Measurements from ENCODE around the gene TTC3.
"Not testable (repeated sequence)": the region's sequence is repeated elsewhere in the genome, so short reads cannot be mapped to it uniquely, and the experiment has no call there.

TTC3 gene

GRCh38 chr21:37195610-37196009 lies 122.6 kb downstream of the TTC3 start:
- DNase-seq (ENCODE audit: low read depth): no peak

GRCh38 chr21:37196847-37197246 lies 123.8 kb downstream of the TTC3 start:
- no peak for DNase-seq (ENCODE audit: low read depth)

DNA sequence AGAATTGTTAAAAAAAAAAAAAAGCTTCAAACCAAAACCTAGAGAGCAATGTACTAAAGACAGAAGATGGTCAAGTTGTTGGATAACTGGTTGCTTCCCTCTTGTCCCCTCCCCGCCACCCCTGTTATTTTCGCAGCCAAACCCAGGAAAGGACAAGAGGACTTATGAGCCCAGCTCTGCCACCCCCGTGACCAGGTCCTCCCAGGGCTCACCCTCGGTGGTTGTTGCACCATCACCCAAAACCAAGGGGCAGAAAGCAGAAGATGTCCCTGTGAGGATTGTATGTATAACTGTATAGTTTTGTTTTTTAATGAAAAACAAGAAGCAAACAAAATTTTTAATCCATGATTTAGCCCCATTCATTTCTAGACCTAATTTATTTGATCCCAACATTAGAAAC lies 124.7 kb downstream of the TTC3 start:
- DNase-seq (ENCODE audit: low read depth): no peak

- DNase-seq (ENCODE audit: low read depth): no peak
Measured at GRCh38 chr21:37199057-37199924, 126.2 kb downstream of the TTC3 start.

GRCh38 chr21:37200641-37201480 lies 127.8 kb downstream of the TTC3 start:
- DNase-seq (ENCODE audit: low read depth): no peak

DNA sequence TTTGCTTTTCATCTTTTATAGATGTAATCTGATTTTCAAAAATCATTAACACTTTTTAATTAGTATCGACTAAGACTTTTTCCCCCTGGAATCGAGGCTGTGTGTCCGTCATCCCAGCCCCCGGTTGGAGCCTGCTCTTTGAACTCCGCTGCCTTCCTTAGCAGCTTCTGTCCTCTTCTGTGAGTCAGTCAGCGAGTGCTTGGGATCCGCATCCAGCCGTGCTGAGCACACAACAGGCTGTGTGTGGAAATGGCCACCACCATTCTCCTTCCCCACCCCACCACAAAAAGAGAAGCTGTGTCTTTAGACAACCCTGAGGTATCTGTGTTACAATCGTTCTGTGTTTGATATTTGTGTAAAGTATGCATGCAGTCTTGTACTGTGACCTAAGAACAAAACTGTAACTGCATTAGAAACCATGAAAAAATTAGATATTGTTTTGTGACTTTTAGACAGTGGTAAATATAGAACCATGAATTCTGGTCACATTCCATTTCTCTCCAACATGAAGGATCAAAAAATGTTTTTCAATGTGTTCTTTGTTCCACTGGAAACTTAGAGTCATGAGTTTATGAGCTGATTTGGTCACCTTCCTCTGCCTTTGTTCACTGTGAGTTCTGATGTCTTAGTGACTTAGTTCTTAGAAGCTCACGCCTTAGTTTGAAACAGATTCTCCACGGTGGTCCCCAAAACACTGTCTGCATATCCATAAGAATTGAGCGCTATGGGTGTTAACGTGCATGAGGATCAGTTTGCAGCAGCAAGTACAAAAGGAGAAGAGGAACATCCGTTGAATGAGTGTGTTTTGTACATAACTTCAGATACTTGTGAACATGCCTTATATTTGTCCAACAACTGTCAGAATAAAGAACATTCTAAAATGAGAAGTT lies 129.4 kb downstream of the TTC3 start:
- no peak for DNase-seq (ENCODE audit: low read depth)

DNA sequence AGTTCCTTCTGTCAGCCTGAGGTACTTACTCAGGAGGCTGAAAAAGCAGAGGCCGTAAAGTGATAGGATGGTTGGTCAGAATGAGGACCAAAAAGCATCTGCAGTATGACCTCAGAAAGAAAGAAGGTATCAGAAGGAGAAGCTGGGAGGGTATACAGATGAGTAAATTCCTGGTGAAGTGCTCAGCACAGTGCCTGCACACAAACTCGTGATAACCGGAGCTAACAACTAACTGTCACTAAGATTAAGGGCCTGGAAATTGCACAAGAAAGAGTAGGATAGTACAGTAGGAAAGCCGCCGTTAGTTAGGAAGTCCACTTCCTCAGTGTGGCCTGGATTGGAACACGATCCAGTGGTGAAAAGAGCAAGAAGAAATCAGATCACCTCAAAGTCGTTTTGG lies 131.5 kb downstream of the TTC3 start:
- no peak for DNase-seq (ENCODE audit: low read depth)

DNA sequence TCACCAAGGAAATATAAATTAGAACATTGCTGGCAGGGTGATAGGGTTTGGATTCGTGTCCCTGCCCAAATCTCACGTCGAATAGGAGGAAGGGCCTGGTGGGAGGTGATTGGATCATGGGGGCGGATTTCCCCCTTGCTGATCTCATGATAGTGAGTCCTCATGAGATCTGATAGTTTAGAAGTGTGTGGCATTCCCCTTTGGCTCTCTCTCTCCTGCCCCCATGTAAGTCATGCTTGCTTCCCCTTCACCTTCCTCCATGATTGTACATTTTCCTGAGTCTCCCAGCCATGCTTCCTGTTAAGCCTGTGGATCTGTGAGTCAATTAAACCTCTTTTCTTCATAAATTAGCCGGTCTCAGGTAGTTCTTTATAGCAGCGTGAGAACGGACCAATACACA lies 133.4 kb downstream of the TTC3 start:
- no peak for DNase-seq (ENCODE audit: low read depth)

DNA sequence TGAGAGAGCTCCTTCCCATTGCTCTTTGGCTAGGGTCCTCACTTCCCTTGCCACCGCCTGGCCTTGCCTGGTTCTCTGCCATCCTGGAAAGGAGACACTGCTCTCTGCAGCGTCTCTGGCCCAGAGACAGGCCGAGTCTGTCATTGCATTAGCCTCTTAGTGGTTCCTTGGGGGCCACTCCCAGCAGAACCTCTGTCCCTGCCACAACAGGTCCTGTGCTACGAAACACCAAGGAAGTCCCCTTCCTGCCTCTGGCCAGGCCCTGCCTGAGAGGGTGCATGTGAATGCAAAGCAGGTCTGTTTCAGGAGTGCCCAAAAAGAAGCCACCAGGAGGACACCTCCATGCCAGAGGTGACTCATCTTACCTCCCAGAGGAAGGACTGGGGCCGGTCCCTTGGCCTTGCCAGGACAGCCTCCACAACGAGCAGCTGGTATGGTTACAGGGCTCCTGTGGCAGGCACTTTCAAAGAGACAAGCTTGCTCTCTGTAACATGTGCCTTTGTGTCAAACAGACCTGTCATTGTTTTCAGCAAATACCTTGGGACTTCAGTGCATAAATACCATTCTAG lies 134.5 kb downstream of the TTC3 start:
- no peak for DNase-seq (ENCODE audit: low read depth)

GRCh38 chr21:37208056-37208721 lies 135.1 kb downstream of the TTC3 start:
- peak; percentile 60 for DNase-seq (ENCODE audit: low read depth)

DNA sequence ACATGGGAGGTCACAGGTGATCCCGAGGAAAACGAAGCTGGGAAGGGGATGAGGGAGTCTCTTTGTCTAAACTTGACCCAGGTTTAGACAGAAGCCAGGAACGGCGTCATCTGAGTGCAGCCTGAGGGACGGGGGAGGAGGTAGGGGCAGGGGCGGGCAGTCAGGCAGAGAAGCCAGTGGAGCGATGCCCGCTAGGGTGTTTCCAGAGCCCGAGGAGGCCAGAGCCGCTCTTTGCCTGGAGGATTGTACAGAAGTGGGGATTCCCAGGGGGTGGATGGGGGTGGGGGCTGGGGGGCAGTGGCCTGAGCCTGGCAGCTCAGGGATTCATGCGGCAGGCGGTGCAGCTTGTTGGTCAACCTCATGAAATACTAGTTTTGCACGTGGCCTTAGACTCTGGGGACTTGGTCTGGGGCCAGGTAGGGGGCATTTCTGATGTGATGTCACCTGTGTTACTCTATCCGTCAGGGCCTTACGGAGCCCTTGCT lies 135.7 kb downstream of the TTC3 start:
- DNase-seq (ENCODE audit: low read depth): no peak

DNA sequence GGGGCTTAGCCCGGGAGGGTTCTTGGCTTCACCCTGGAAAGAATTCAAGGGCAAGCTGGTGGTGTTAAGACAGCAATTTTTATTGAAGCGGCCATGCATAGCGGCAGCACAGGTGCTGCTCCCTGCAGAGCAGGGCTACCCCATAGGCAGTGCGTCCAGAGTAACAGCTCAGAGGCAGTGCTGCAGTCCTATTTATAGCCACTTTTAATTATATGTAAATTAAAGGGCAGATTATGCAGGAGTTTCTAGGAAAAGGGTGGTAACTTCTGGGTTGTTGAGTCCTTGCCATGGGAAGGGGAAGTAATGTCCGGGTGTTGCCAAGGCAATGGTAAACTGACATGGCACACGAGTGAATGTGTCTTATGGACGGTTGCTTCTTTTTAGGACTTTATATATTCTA lies 137.1 kb downstream of the TTC3 start:
- no peak for DNase-seq (ENCODE audit: low read depth)

DNA sequence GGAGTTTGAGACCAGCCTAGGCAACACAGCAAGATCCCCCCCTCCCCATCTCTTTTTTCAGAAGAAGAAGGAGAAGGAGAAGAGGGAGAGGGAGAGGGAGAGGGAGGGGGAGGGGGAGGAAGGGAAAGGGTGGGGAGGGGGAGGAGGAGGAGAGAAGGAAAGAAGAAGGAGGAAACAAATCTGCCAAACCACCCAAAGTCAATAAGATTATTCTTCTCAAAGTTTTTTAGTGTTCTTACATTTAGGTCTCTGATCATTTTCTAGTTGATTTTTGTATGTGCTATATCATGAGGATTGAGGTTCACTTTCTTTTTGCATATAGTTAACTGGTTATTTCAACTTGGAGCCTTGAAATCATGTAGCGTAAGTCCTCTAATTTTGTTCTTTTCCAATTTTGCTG lies 137.7 kb downstream of the TTC3 start:
- no peak for DNase-seq (ENCODE audit: low read depth)

- no peak for DNase-seq (ENCODE audit: low read depth)
Measured at GRCh38 chr21:37214952-37215351, 141.9 kb downstream of the TTC3 start.

DNA sequence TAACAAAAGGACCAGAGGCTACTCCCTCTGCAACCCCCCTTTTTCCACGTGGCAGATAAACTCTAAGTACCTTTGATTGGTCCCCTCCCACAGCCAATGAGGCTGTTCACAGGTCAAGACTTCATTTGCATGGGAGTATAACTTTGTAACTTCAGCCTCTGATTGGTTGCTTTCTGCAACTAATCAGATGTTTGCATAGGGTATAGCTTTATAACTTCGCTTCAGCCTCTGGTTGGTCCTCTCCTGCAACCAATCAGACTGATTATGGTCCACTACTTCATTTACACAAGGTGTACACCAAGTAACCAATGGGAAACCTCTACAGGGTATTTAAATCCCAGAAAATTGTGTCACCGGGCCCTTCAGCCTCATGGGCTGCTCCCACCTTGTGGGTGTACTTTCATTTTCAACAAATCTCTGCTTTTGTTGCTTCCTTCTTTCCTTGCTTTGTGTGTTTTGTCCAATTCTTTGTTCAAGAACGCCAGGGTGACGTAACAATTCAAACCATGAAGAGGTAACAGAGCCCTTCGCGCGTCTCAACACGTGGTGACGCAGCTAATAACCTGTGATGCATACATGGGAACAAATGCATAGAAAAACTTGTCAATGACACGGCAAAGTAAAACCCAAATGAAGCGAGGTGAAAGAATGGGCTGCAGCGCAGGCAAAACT lies 146.8 kb downstream of the TTC3 start:
- no peak for DNase-seq (ENCODE audit: low read depth)

DNA sequence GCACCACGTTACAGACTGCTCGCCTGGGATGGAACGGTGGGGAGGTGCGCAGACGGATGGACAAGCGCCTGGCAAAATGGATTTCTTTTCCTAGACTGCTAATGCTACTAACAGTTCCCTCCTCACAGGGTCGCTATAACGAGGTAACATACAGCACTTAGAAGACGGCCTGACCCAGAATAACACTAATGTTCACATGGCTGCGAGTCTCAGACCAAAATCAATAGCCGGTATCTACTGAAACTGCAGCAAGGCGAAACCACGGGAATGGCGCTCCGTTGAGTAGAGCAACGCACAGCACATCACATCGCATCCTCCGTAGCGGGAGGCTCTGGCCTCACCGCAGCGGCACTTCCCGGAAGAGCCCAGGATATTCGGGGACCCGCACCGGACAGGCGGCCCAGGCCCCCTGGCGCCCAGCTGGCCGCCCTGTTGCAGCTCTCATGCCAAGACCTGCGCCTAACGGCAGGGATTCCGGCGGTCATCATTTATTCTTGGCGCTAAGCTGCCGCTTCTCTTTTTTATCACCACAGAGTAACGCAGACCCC lies 147.5 kb downstream of the TTC3 start:
- peak; percentile 57 for DNase-seq (ENCODE audit: low read depth)

DNA sequence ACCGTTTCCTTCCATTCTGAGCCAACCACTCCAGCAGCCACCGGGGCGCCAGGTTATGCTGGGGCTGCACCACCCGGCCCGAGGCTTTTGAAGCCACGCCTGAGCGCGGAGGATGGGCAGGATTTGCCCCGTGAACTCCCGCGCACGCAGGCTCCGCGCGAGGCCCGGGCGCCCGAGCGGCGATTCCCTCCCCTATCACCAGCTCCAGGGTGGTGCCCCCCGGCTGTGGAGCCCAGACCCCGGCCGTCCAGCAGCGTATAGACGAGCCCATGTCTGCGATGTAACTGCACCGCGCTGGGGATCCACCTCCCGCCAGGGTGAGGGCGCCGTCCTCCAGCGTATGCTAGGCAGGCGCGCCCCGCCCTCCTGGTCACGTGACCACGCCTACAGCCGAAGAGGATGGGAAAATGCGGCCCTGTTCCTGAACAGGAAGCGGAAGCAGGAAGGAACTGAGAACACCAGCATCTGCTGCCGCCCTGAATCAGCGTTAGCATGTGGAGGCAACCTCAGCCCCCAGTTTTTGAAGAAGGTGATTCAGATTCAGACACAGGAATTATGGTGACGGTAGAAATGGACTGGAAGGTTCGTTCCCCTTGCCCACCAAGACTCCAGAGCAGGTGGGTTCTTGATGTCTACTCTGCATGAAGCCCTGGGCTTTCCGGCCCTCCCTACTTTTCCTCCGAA lies 148.1 kb downstream of the TTC3 start:
- DNase-seq (ENCODE audit: low read depth): peak; percentile 99

DNA sequence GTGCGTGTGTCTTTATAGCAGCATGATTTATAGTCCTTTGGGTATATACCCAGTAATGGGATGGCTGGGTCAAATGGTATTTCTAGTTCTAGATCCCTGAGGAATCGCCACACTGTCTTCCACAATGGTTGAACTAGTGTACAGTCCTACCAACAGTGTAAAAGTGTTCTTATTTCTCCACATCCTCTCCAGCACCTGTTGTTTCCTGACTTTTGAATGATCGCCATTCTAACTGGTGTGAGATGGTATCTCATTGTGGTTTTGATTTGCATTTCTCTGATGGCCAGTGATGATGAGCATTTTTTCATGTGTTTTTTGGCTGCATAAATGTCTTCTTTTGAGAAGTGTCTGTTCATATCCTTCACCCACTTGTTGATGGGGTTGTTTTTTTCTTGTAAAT lies 149.2 kb downstream of the TTC3 start:
- not testable (repeated sequence) for DNase-seq (ENCODE audit: low read depth)

DNA sequence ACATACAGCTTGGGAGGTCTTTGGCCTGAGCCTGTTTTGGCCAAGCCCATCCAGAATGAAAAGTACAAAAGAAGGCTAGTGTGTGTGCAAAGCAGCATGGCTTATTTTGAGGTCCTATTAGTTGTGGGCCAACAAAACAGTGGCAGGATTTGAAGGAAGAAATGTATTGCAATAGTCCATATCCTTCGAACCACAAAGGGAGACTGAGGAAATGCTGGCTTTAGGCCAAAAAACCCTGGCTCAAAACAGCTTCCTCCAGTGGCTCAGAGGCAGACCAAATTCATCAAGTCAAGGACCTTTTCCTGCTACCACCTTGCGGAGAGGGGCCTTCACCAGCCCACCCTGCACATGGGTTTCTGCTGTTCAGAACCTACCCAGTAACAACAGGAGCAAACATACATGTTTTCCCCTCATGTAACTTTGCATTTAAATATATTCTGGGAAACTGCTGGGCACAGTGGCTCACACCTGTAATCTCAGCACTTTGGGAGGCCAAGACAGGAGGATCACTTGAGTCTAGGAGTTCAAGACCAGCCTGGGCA lies 150.8 kb downstream of the TTC3 start:
- no peak for DNase-seq (ENCODE audit: low read depth)

Data from CMK (cell line).